Measurements from ENCODE around the gene FLVCR1. TPM values are rescaled to one million over a fixed set of nuclear protein-coding genes. Genes with fewer than 3 reads are reported as not detected.
A peak's percentile ranks its signal among the peaks of the same experiment; 100 is the strongest.
"Not testable (repeated sequence)": the region's sequence is repeated elsewhere in the genome, so short reads cannot be mapped to it uniquely, and the experiment has no call there.

Gene FLVCR1
- total RNA-seq, 1 donor, result 5.4 TPM

DNA sequence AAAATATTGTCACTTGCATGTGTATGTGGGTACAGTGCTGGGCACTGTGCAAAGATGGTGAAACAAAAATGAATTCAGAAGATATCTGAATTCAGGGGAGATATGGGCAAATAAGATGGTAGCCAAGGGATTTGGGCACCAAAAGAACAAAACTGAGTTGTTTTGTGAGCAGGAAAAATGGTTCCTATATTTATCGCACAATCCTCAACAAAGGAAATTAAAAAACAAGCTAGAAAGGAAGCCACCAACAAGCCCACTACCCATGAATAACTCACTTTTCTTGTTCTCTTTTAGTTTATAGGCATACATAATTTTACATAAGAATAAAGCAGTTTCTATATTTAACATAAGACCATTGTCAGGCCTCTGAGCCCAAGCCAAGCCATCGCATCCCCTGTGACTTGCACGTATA lies 51.6 kb downstream of the FLVCR1 start:
- H3K4me3 ChIP-seq (ENCODE audit: insufficient read depth, low read length), result no peak overlapping the region
- H3K4me1 ChIP-seq (ENCODE audit: insufficient read depth, low read length), result no peaks in the 10 kb centered on the region
- no peak overlapping the region for H3K27ac ChIP-seq (ENCODE audit: low read depth, low read length)
- H2AFZ ChIP-seq (ENCODE audit: low read length), result no peak overlapping the region
- no peak for DNase-seq (ENCODE audit: insufficient read length, low spot score, missing footprints)
- H3K27me3 ChIP-seq (ENCODE audit: insufficient read depth, low read length), result peaks cover 3% of the 10 kb centered on the region
- no peaks in the 10 kb centered on the region for H4K20me1 ChIP-seq (ENCODE audit: insufficient read depth, low read length)
- no peaks in the 10 kb centered on the region for H3K9me3 ChIP-seq (ENCODE audit: low read depth, low read length)
- no peaks in the 10 kb centered on the region for H3K79me2 ChIP-seq (ENCODE audit: insufficient read depth, low read length)
- TF ChIP-seq, protein P1, sequence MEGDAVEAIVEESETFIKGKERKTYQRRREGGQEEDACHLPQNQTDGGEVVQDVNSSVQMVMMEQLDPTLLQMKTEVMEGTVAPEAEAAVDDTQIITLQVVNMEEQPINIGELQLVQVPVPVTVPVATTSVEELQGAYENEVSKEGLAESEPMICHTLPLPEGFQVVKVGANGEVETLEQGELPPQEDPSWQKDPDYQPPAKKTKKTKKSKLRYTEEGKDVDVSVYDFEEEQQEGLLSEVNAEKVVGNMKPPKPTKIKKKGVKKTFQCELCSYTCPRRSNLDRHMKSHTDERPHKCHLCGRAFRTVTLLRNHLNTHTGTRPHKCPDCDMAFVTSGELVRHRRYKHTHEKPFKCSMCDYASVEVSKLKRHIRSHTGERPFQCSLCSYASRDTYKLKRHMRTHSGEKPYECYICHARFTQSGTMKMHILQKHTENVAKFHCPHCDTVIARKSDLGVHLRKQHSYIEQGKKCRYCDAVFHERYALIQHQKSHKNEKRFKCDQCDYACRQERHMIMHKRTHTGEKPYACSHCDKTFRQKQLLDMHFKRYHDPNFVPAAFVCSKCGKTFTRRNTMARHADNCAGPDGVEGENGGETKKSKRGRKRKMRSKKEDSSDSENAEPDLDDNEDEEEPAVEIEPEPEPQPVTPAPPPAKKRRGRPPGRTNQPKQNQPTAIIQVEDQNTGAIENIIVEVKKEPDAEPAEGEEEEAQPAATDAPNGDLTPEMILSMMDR (IDR thresholded peaks at IDR 0.05; ENCODE audit: extremely low read depth, low read depth, low read length), result no peak
- H3K36me3 ChIP-seq (ENCODE audit: insufficient read depth, low read length), result no peaks in the 10 kb centered on the region
- no peak overlapping the region for H3K4me2 ChIP-seq (ENCODE audit: insufficient read depth, low read length)

DNA sequence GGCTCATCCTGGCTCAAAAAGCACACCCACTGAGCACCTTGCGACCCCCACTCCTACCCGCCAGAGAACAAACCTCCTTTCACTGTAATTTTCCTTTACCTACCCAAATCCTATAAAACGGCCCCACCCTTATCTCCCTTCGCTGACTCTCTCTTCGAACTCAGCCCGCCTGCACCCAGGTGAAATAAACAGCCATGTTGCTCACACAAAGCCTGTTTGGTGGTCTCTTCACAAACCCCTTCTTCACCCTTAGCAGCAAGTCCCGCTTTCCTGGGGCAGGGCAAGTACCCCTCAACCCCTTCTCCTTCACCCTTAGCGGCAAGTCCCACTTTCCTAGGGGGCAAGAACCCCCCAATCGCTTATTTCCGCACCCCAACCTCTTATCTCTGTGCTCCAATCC lies 52.1 kb downstream of the FLVCR1 start:
- not testable (repeated sequence) for H3K4me1 ChIP-seq (ENCODE audit: insufficient read depth, low read length); H3K27me3 ChIP-seq (ENCODE audit: insufficient read depth, low read length); H3K27ac ChIP-seq (ENCODE audit: low read depth, low read length); H3K4me3 ChIP-seq (ENCODE audit: insufficient read depth, low read length); H4K20me1 ChIP-seq (ENCODE audit: insufficient read depth, low read length); H3K4me2 ChIP-seq (ENCODE audit: insufficient read depth, low read length); H3K36me3 ChIP-seq (ENCODE audit: insufficient read depth, low read length); H2AFZ ChIP-seq (ENCODE audit: low read length); H3K9me3 ChIP-seq (ENCODE audit: low read depth, low read length); H3K79me2 ChIP-seq (ENCODE audit: insufficient read depth, low read length); DNase-seq (ENCODE audit: insufficient read length, low spot score, missing footprints)

DNA sequence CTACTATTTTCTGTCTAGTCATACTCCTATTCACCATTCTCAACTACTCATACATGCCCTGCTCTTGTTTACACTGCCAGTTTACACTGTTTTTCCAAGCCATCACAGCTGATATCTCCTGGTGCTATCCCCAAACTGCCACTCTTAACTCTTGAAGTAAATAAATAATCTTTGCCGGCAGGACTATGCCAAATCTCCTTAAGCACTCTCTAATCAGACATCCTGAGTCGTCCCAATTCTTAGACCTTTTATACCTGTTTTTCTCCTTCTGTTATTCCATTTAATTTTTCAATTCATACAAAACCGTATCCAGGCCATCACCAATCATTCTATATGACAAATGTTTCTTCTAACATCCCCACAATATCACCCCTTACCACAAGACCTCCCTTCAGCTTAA lies 55.6 kb downstream of the FLVCR1 start:
- H3K27ac ChIP-seq (ENCODE audit: low read depth, low read length); H3K4me2 ChIP-seq (ENCODE audit: insufficient read depth, low read length); H3K27me3 ChIP-seq (ENCODE audit: insufficient read depth, low read length); H4K20me1 ChIP-seq (ENCODE audit: insufficient read depth, low read length); H3K9me3 ChIP-seq (ENCODE audit: low read depth, low read length); H3K4me3 ChIP-seq (ENCODE audit: insufficient read depth, low read length); H3K4me1 ChIP-seq (ENCODE audit: insufficient read depth, low read length); H2AFZ ChIP-seq (ENCODE audit: low read length); H3K79me2 ChIP-seq (ENCODE audit: insufficient read depth, low read length); DNase-seq (ENCODE audit: insufficient read length, low spot score, missing footprints); H3K36me3 ChIP-seq (ENCODE audit: insufficient read depth, low read length): not testable (repeated sequence)

- not testable (repeated sequence) for H3K4me1 ChIP-seq (ENCODE audit: insufficient read depth, low read length); H3K27me3 ChIP-seq (ENCODE audit: insufficient read depth, low read length); H3K9me3 ChIP-seq (ENCODE audit: low read depth, low read length); DNase-seq (ENCODE audit: insufficient read length, low spot score, missing footprints); H3K4me3 ChIP-seq (ENCODE audit: insufficient read depth, low read length); H3K4me2 ChIP-seq (ENCODE audit: insufficient read depth, low read length); H3K36me3 ChIP-seq (ENCODE audit: insufficient read depth, low read length); H3K79me2 ChIP-seq (ENCODE audit: insufficient read depth, low read length); H4K20me1 ChIP-seq (ENCODE audit: insufficient read depth, low read length); H2AFZ ChIP-seq (ENCODE audit: low read length); H3K27ac ChIP-seq (ENCODE audit: low read depth, low read length)
Measured at GRCh38 chr1:212914110-212914509, 56.0 kb downstream of the FLVCR1 start.

DNA sequence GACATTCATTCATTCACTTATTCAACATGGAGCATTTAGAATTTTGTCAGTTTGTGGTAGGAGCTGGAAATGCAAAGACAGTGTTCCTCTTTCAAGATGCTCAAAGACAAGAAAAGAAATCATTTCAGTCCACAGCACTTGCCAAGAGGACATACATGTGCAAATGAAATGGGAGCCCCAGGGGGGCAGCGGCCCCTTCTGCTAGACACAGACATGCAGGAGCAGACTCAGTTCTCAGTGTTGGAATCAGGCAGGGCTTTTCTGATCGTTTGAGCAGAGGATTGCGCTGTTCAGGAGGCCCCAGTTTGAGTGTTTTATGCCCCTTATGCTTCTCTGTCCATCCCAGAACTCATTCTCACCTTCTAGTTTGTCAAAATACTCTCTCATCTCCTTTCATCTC lies 56.7 kb downstream of the FLVCR1 start:
- peak overlapping the region; percentile 25 for H2AFZ ChIP-seq (ENCODE audit: low read length)
- H3K36me3 ChIP-seq (ENCODE audit: insufficient read depth, low read length), result no peaks in the 10 kb centered on the region
- no peaks in the 10 kb centered on the region for H3K4me1 ChIP-seq (ENCODE audit: insufficient read depth, low read length)
- DNase-seq (ENCODE audit: insufficient read length, low spot score, missing footprints), result no peak
- no peak overlapping the region for H3K4me2 ChIP-seq (ENCODE audit: insufficient read depth, low read length)
- no peak overlapping the region for H3K27ac ChIP-seq (ENCODE audit: low read depth, low read length)
- H3K27me3 ChIP-seq (ENCODE audit: insufficient read depth, low read length), result peaks cover 7% of the 10 kb centered on the region
- no peaks in the 10 kb centered on the region for H3K9me3 ChIP-seq (ENCODE audit: low read depth, low read length)
- H3K79me2 ChIP-seq (ENCODE audit: insufficient read depth, low read length), result no peaks in the 10 kb centered on the region
- H3K4me3 ChIP-seq (ENCODE audit: insufficient read depth, low read length), result no peak overlapping the region
- TF ChIP-seq, protein P1 (IDR thresholded peaks at IDR 0.05; ENCODE audit: extremely low read depth, low read depth, low read length), result no peak
- H4K20me1 ChIP-seq (ENCODE audit: insufficient read depth, low read length), result no peaks in the 10 kb centered on the region

Data from osteoblast (primary cell).